ENCODE measurements around the gene BCAS1.

GRCh38 chr20:53904261-53904660 is 166.1 kb downstream of the BCAS1 start:
- no peak for TF ChIP-seq CTCF (IDR thresholded peaks at IDR 0.05; ENCODE audit: extremely low read depth in 1 of 2, insufficient read depth in 1 of 2, low read depth in 1 of 2, low read length in 2 of 2)
- TF ChIP-seq MYC (IDR thresholded peaks at IDR 0.05; ENCODE audit: low read depth, low read length) = no peak
- TF ChIP-seq EZH2 (IDR thresholded peaks at IDR 0.05; ENCODE audit: borderline replicate concordance, low read depth, low read length, severe bottlenecking) = no peak
- TF ChIP-seq POLR2AphosphoS5 (IDR thresholded peaks at IDR 0.05; ENCODE audit: insufficient read depth, low read depth, low read length) = no peak
- TF ChIP-seq POLR2A (IDR thresholded peaks at IDR 0.05; ENCODE audit: low read depth, low read length) = no peak
- TF ChIP-seq FOS (IDR thresholded peaks at IDR 0.05; ENCODE audit: borderline replicate concordance, insufficient read depth, low read length) = no peak
- TF ChIP-seq, protein P1, sequence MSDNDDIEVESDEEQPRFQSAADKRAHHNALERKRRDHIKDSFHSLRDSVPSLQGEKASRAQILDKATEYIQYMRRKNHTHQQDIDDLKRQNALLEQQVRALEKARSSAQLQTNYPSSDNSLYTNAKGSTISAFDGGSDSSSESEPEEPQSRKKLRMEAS (IDR thresholded peaks at IDR 0.05; ENCODE audit: insufficient read depth, insufficient read length) = no peak
